Stimulated activated CD8-positive, alpha-beta memory T cell treated with anti-CD3 and anti-CD28 coated beads, Interleukin-15, amount 100 ng/mL, for 48 hours (primary cell): Measurements from ENCODE around the gene CHID1.

Experiments
- DNase-seq, 2 donors: peaks; one replicate each; pipeline ENCODE4 v3.0.0-alpha.2; 2020; ENCODE audit warnings: low read depth in 2 of 2

The CHID1 gene

GRCh38 chr11:836274-836673 lies 74.3 kb downstream of the CHID1 start:
- DNase-seq: no peak

GRCh38 chr11:834371-835316 lies 76.0 kb downstream of the CHID1 start:
- no peak for DNase-seq

- no peak for DNase-seq
Observed at GRCh38 chr11:833849-834311, 76.7 kb downstream of the CHID1 start.

GRCh38 chr11:833114-833791 lies 77.4 kb downstream of the CHID1 start:
- no peak for DNase-seq

- peak in 1 of 2 donors; percentile 56 for DNase-seq
Observed at GRCh38 chr11:832529-833113, 78.0 kb downstream of the CHID1 start, which contains the start of gene CD151. TSS of gene CD151 (plus strand) at chr11:832952. CDS start at chr11:836070, 3,118 bp downstream.

GRCh38 chr11:831961-832528 lies 78.6 kb downstream of the CHID1 start:
- DNase-seq: no peak

- DNase-seq: no peak
Observed at GRCh38 chr11:831118-831864, 79.3 kb downstream of the CHID1 start.

- DNase-seq: peak in 1 of 2 donors; percentile 65
Observed at GRCh38 chr11:830295-831117, 80.1 kb downstream of the CHID1 start.

- no peak for DNase-seq
Observed at GRCh38 chr11:829847-830294, 80.7 kb downstream of the CHID1 start.

GRCh38 chr11:829176-829846 lies 81.3 kb downstream of the CHID1 start:
- DNase-seq: no peak

GRCh38 chr11:828506-829175 lies 82.0 kb downstream of the CHID1 start:
- DNase-seq: no peak

GRCh38 chr11:827897-828192 lies 82.8 kb downstream of the CHID1 start, which contains the start of gene CRACR2B:
TSS of gene CRACR2B (plus strand) at chr11:827919. CDS start at chr11:828608, 689 bp downstream.
- DNase-seq: no peak

GRCh38 chr11:827146-827896 lies 83.3 kb downstream of the CHID1 start:
- no peak for DNase-seq

GRCh38 chr11:826836-827145 lies 83.8 kb downstream of the CHID1 start:
- DNase-seq: no peak

GRCh38 chr11:826227-826621 lies 84.4 kb downstream of the CHID1 start:
- DNase-seq: no peak

GRCh38 chr11:825366-826226 lies 85.0 kb downstream of the CHID1 start:
- no peak for DNase-seq

- no peak for DNase-seq
Observed at GRCh38 chr11:824942-825341, 85.7 kb downstream of the CHID1 start.
